NB4 (cell line): ENCODE measurements around the gene CACNA1D.
A peak's percentile ranks its signal among the peaks of the same experiment; 100 is the strongest.

Experiments used
- DNase-seq: peaks from one replicate; pipeline ENCODE4 v3.0.0; 2010; ENCODE audit warnings: low read depth
- H3K4me3 ChIP-seq: one replicate; pipeline ENCODE4 v1.5.1; 2011; ENCODE audit warnings: mild to moderate bottlenecking, low read depth, low read length, moderate library complexity
- CTCF ChIP-seq: IDR thresholded peaks from one replicate; pipeline ENCODE4 v1.5.1; 2012; ENCODE audit warnings: low read depth, low read length
- MAX ChIP-seq: IDR thresholded peaks from 2 replicates; pipeline ENCODE4 v1.6.1; 2011; ENCODE audit warnings: low read depth, low read length
- MYC ChIP-seq: IDR thresholded peaks from 2 replicates; pipeline ENCODE4 v1.6.1; 2011; ENCODE audit warnings: low read depth, low read length
- POLR2A ChIP-seq: IDR thresholded peaks from 2 replicates; pipeline ENCODE4 v1.6.1; 2011; ENCODE audit warnings: mild to moderate bottlenecking; ENCODE audit not compliant: insufficient read length; ENCODE audit errors: extremely low read depth

The CACNA1D gene

GRCh38 chr3:53486961-53487654, 7.3 kb upstream of the CACNA1D start:
- no peak overlapping the region for H3K4me3 ChIP-seq
- TF ChIP-seq MAX (no peak), POLR2A (no peak), CTCF (no peak), MYC (no peak)
- DNase-seq = peak; percentile 11

GRCh38 chr3:53489386-53489785, 5.0 kb upstream of the CACNA1D start:
- no peak for TF ChIP-seq MYC
- no peak for TF ChIP-seq POLR2A
- TF ChIP-seq MAX = no peak
- TF ChIP-seq CTCF = no peak
- no peak overlapping the region for H3K4me3 ChIP-seq

GRCh38 chr3:53489787-53490458, 4.5 kb upstream of the CACNA1D start:
- no peak for DNase-seq
- H3K4me3 ChIP-seq = no peak overlapping the region
- TF ChIP-seq MAX = no peak
- no peak for TF ChIP-seq POLR2A
- no peak for TF ChIP-seq CTCF
- no peak for TF ChIP-seq MYC

More at GRCh38 chr3:53489386-53489785, 5.0 kb upstream of the CACNA1D start:
- no peak for DNase-seq

- no peak for DNase-seq
- no peak for TF ChIP-seq MAX
- no peak overlapping the region for H3K4me3 ChIP-seq
These were observed 3.9 kb upstream of the CACNA1D start for GRCh38 chr3:53490459-53490968.

- no peak overlapping the region for H3K4me3 ChIP-seq
- TF ChIP-seq MAX (no peak), CTCF (no peak), MYC (no peak), POLR2A (no peak)
- DNase-seq = no peak
These were observed 3.1 kb upstream of the CACNA1D start for GRCh38 chr3:53491276-53491675.

GRCh38 chr3:53493595-53493962, 832 bp upstream of the CACNA1D start:
- H3K4me3 ChIP-seq = no peak overlapping the region
- TF ChIP-seq MAX (no peak), POLR2A (no peak), CTCF (no peak), MYC (no peak)

More at GRCh38 chr3:53493595-53493962, 832 bp upstream of the CACNA1D start:
- no peak for DNase-seq
